Upper lobe of left lung (tissue), 4 donors: ENCODE measurements around the gene KRTAP21-1.

Source experiments
- CTCF ChIP-seq, 6 experiments: fragments of 450-650 bp in 4 of 6; fragments of 200-600 bp in 2 of 6; sonication (generic) in 2 of 6; IDR thresholded peaks; one replicate each; pipeline ENCODE4 v1.5.1; 2016 to 2019; ENCODE audit warnings: antibody characterized with exemption in 6 of 6
- POLR2A ChIP-seq, 4 donors: fragments of 450-650 bp; IDR thresholded peaks; one replicate each; pipeline ENCODE4 v1.5.1; 2016 to 2017; ENCODE audit warnings: antibody characterized with exemption in 4 of 4, mild to moderate bottlenecking in 2 of 4
- POLR2AphosphoS5 ChIP-seq, 2 donors: sonication (generic); formaldehyde crosslinking; IDR thresholded peaks; one replicate each; pipeline ENCODE4 v1.5.1; 2017; ENCODE audit warnings: antibody characterized with exemption in 2 of 2

- no peak for TF ChIP-seq CTCF (IDR thresholded peaks at IDR 0.05)
- no peak for TF ChIP-seq POLR2A (IDR thresholded peaks at IDR 0.05)
- no peak for TF ChIP-seq POLR2AphosphoS5 (IDR thresholded peaks at IDR 0.05)
Measured at GRCh38 chr21:30717105-30717504, 38.1 kb downstream of the KRTAP21-1 start.
